Urinary bladder (tissue), 4 donors: Measurements from ENCODE around the gene TMPRSS4. TPM values are rescaled to one million over a fixed set of nuclear protein-coding genes. Genes with fewer than 3 reads are reported as not detected.

ENCODE experiments used
- DNase-seq: peaks from one replicate; pipeline ENCODE4 v3.0.0-alpha.2; 2015; ENCODE audit errors: extremely low spot score
- H3K27ac ChIP-seq: one replicate; pipeline ENCODE4 v1.5.1; 2013; ENCODE audit warnings: low read depth, mild to moderate bottlenecking, moderate library complexity
- H3K36me3 ChIP-seq: one replicate; pipeline ENCODE4 v1.6.1; 2013; ENCODE audit warnings: mild to moderate bottlenecking, moderate library complexity; ENCODE audit not compliant: insufficient read depth
- H3K4me1 ChIP-seq: one replicate; pipeline ENCODE4 v1.6.1; 2013; ENCODE audit warnings: mild to moderate bottlenecking, moderate library complexity; ENCODE audit not compliant: insufficient read depth
- H3K4me3 ChIP-seq: one replicate; pipeline ENCODE4 v1.5.1; 2013; ENCODE audit warnings: low read depth, low read length
- WGBS: extraction: QIAGEN DNeasy Blood & Tissue Kit; methylation state at CpG from one replicate; pipeline ENCODE4 v1.1.7; 2013; 5-methylcytosine and 5-hydroxymethylcytosine counted together
- polyA plus RNA-seq: library from polyadenylated mRNA; stranded (reverse); fragments of 200-250 nt; gene quantifications from one replicate; pipeline ENCODE4 v1.2.3, GENCODE V29; 2013
- total RNA-seq: library from RNA; depleted of rRNA; stranded (reverse); fragments of >200 nt; gene quantifications from one replicate; pipeline ENCODE4 v1.2.3, GENCODE V29; 2014
- donor health status: healthy with polysubstance abuse.
- donor health status: healthy.

The TMPRSS4 gene
- total and polyA plus RNA-seq, 2 donors, result 15.0 to 27.9 TPM

DNA sequence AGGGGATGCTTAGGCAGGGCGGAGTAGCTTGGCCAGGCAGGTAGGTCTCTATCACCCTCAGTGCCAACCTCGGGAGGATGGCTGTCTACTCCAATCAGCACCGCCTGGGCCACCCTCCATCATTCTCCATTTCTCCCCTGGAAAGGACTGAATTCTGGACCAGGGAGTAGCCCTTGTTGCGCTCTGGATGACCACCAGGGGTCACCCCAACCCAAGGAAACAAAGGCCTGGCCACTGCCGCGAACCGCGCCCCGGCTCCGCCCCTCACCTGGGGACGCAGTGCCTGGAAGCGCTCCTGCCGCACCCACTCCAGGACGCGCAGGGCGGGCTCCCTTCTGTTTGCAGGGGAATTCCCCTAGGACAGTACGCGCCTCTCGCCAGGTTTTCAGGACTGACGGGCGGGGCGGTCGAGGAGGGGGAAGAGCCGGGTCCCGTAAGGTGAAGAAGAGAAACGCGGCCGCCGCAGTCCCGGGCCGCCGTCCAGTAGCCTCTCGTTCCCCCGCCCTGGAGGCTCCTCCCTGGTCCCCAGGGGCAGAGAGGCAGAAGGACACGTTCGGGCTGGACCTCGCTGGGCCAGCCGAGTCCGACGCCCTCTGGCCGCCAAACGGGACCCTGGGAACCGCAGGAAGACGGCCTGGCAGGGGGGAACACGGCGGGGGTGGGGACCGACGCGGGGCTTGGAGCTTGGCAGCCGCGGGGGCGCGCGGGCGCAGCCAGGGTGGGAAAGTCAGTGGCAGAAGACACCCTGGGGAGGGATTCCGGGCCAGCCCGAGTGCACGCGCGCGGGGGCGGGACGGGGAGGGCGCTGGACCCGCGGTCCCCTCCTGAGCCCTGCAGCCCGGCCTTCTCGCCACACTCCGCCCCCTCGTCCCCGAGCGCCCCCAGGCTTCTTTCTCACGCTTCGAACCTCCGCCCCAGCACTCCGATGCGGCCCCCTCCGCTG lies 68.7 kb downstream of the TMPRSS4 start:
- H3K27ac ChIP-seq, result no peak overlapping the region

DNA sequence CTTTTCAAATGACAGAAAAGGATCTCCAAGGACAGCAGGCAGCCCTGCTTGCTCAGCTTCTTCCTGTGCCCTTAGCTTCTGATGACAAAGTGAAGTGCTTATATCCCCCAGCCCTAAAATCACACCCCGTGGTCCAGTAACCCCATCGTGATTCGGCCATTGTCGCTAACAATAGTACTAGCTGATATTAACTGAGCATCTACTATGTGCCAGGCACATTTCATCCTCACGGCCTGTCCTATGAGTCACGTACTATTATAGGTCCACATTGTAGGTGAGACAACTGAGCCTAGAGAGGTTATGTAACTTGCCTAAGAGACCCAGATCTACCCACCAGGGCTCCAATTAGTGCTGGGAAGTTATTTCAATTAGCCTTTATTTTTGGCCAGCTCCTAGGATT lies 69.7 kb downstream of the TMPRSS4 start:
- Histone ChIP-seq H3K36me3 (no peaks in the 10 kb centered on the region), H3K4me3 (no peak overlapping the region), H3K27ac (no peak overlapping the region), H3K4me1 (no peaks in the 10 kb centered on the region)
- DNase-seq, result no peak
- WGBS, result 90% methylated on average over 6 of the region's 6 CpGs

More for the DNA sequence above, 68.7 kb downstream of the TMPRSS4 start:
- peak; percentile 51 for DNase-seq
- Histone ChIP-seq H3K36me3 (no peaks in the 10 kb centered on the region), H3K4me3 (peak overlapping the region; percentile 57), H3K4me1 (no peaks in the 10 kb centered on the region)
- 2% methylated on average over 78 of the region's 78 CpGs for WGBS

- 56% methylated on average over 3 of the region's 3 CpGs for WGBS
- H3K27ac ChIP-seq, result no peak overlapping the region
Observed at GRCh38 chr11:118147502-118147901, 70.6 kb downstream of the TMPRSS4 start.

DNA sequence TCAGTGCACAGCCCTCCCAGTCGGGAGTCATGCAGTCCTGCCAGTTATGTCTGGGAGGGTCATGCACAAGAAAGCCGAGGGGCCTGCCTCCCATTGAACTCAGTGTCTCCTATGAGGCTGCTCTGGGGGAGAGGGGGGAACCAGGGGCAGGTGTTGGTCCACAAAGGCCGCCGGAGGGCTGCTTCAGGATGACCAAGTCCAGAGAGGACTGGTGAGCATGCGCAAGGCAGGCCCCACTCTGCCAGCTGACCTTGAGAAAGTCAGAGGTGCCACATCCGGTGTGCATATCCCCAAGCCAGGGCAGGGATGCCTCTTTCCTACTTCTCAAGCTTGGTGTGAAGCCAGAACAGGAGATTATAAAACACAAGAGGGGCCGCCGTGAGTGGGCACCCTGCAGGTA lies 71.4 kb downstream of the TMPRSS4 start:
- no peak overlapping the region for H3K4me3 ChIP-seq
- no peaks in the 10 kb centered on the region for H3K36me3 ChIP-seq
- no peak overlapping the region for H3K27ac ChIP-seq
- DNase-seq, result no peak
- WGBS, result 90% methylated on average over 8 of the region's 8 CpGs
- no peaks in the 10 kb centered on the region for H3K4me1 ChIP-seq

More at GRCh38 chr11:118147502-118147901, 70.6 kb downstream of the TMPRSS4 start:
- no peak for DNase-seq
- H3K4me1 ChIP-seq, result no peaks in the 10 kb centered on the region
- no peaks in the 10 kb centered on the region for H3K36me3 ChIP-seq
- no peak overlapping the region for H3K4me3 ChIP-seq

DNA sequence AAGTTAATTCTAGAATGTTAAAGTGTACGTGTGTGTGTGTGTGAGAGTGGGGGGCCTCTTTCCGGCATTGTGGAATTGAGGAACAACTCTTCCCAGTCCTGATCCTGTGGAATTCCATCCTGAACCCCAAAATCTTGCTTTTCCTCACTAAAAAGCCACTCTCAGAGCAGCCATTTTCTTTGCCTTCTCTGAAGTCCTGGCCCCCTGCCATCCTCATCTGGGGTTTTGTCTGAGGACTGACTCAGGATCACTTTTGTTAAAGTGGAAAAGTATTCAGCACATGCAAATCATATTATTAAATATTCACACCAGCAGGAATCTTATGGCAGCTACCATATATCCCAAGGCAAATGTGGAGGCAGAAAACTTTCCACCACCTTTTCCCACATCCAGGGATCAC lies 72.0 kb downstream of the TMPRSS4 start:
- no peak for DNase-seq
- no peaks in the 10 kb centered on the region for H3K4me1 ChIP-seq
- 89% methylated on average over 2 of the region's 2 CpGs for WGBS
- H3K4me3 ChIP-seq, result no peak overlapping the region
- H3K36me3 ChIP-seq, result no peaks in the 10 kb centered on the region
- H3K27ac ChIP-seq, result no peak overlapping the region

DNA sequence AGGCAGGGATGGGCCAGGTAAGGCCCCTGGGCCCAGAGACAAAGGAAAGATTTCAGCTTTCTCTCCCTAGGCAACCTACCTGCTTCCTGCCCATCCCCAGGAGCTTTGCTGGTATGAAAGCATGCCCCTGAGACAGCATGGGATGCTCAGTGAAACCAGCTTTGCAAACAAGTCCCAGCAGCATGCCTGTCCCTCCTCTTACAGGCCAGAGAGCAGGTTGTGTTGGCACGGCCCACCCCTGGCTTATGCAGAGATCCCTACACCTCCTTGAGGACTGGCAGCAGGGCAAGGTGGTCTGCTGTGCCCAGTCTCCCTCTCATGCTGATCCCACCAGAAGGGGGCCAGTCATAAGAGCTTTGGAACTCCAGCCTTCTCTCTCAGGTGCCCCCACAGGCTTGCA lies 72.6 kb downstream of the TMPRSS4 start:
- H3K4me1 ChIP-seq, result no peaks in the 10 kb centered on the region
- no peak overlapping the region for H3K4me3 ChIP-seq
- no peaks in the 10 kb centered on the region for H3K36me3 ChIP-seq
- 86% methylated on average over 1 of the region's 1 CpG for WGBS
- no peak for DNase-seq
- no peak overlapping the region for H3K27ac ChIP-seq

DNA sequence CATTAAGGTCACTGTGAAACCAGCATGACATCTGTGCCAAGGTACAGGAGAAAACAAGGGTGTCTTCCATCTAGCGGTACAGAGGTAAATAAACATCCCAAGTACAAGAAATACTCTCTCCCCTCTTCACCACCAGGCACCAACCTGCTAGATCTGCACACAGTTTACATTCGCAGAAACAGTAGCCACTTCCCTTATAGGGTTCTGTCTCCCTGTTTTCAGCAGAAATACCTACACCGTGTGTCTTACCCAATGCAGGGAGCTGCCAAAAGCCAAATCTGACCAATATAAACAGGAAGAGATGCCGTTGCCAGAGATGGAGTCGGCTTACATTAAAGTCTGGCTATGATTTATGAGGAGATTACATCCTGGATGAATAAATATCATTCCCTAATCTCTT lies 74.6 kb downstream of the TMPRSS4 start:
- WGBS, result 28% methylated on average over 5 of the region's 5 CpGs
- Histone ChIP-seq H3K27ac (no peak overlapping the region), H3K4me3 (no peak overlapping the region), H3K36me3 (no peaks in the 10 kb centered on the region), H3K4me1 (no peaks in the 10 kb centered on the region)
- no peak for DNase-seq

DNA sequence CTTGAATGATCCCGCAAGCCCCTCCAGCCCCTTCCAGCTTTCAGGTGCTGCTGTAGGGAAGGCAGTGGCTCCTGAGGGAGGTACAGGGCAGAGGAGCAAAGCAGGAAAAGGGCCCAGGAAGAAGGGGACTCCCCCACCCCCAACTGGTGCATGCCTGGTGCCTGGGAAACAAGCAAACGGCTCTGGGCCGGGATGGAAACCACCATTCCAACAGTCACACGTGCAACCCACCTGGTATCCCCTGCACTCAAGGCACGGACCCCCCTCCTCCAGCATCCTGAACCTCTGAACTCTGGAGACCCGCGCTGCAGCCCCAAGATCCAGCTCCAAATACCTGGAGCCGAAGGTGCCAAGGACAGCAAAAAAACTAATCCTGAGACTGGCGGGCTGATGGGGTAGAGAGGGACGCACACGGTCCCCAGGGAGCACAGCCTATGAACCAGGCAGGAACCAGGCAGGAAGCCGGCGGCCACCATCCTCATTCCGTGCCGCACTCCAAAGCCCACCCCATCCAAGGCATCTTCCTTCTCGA lies 75.2 kb downstream of the TMPRSS4 start:
- Histone ChIP-seq H3K36me3 (no peaks in the 10 kb centered on the region), H3K4me1 (no peaks in the 10 kb centered on the region), H3K27ac (no peak overlapping the region), H3K4me3 (peak overlapping the region; percentile 44)
- WGBS, result 14% methylated on average over 16 of the region's 16 CpGs
- no peak for DNase-seq

DNA sequence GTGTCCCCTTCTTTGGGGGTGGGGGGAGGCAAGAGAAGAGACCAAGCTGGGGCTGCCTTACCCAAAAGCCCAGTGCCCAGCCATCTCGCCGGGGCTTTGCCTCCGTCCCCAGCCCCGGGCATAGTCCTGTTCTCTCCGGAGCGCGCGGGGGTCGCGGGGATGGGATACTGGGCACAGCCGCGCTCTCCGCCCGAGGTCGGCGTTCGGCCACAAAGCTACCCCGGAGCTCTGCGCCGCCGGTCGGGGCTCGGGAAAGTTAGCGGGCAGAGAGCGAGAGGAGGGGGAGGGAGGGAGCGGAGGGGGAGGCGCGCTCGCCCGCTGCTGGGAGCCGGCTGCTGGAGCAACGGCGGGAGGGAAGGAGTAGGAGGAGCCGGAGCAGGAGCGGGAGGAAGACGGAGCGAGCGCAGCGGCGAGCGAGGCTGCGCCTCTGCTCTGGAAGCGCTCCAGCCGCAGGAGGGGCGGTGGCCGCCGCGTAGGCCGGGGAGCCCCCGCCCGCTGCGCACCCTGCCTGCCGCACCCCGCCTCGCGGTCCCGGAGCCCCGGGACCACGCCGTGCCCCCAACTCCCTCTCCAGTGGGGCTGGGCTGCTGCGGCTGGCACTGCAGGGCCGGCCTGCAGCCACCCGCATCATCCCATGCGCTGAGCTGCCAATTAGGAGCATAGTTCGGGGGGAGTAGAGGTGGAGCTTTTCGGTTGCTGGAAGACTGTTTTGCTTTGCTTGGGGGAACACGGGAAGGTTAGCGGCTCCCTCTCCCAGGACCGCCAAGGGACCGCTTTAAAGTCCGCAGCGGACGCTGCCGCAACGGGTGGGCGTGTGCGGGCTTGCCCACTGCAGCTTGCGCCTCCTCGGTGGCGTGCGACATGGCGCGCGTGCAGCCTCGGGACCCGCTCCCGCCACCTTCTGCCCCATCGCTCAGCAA lies 75.9 kb downstream of the TMPRSS4 start, which contains the start of gene SCN4B:
SCN4B (minus strand) TSS at position 272 of the 920 bp plus-strand sequence; CDS start at position 122, 150 bp downstream.
- Histone ChIP-seq H3K27ac (no peak within 1 kb of the TSS), H3K4me3 (peak within 1 kb of the TSS; percentile 44), H3K4me1 (no peaks in the 10 kb centered on the region), H3K36me3 (no peaks in the 10 kb centered on the region)
- DNase-seq, result no peak
- under 1% methylated on average over 88 of the region's 88 CpGs for WGBS

GRCh38 chr11:118153516-118153915 lies 76.6 kb downstream of the TMPRSS4 start:
- DNase-seq, result no peak
- Histone ChIP-seq H3K4me1 (no peaks in the 10 kb centered on the region), H3K4me3 (no peak overlapping the region), H3K36me3 (no peaks in the 10 kb centered on the region), H3K27ac (no peak overlapping the region)
- 35% methylated on average over 16 of the region's 16 CpGs for WGBS

GRCh38 chr11:118153976-118154375 lies 77.1 kb downstream of the TMPRSS4 start:
- H3K36me3 ChIP-seq, result no peaks in the 10 kb centered on the region
- H3K4me1 ChIP-seq, result no peaks in the 10 kb centered on the region
- 86% methylated on average over 11 of the region's 11 CpGs for WGBS
- no peak overlapping the region for H3K4me3 ChIP-seq
- H3K27ac ChIP-seq, result no peak overlapping the region
- no peak for DNase-seq

GRCh38 chr11:118154641-118155040 lies 77.8 kb downstream of the TMPRSS4 start:
- H3K4me3 ChIP-seq, result no peak overlapping the region
- no peaks in the 10 kb centered on the region for H3K36me3 ChIP-seq
- no peak for DNase-seq
- no peaks in the 10 kb centered on the region for H3K4me1 ChIP-seq
- WGBS, result 94% methylated on average over 1 of the region's 1 CpG
- H3K27ac ChIP-seq, result no peak overlapping the region

- no peak overlapping the region for H3K27ac ChIP-seq
- no peaks in the 10 kb centered on the region for H3K36me3 ChIP-seq
- DNase-seq, result no peak
- no peaks in the 10 kb centered on the region for H3K4me1 ChIP-seq
- H3K4me3 ChIP-seq, result no peak overlapping the region
- WGBS, result 56% methylated on average over 11 of the region's 11 CpGs
Observed at GRCh38 chr11:118155776-118156530, 79.1 kb downstream of the TMPRSS4 start.
